Stimulated activated CD4-positive, alpha-beta T cell treated with anti-CD3 and anti-CD28 coated beads, Interleukin-4, amount 100 ng/mL, for 48 hours (primary cell): ENCODE data around the gene TMEM205.
"Not testable (repeated sequence)": the region's sequence is repeated elsewhere in the genome, so short reads cannot be mapped to it uniquely, and the experiment has no call there.

Experiments
- DNase-seq, 2 donors: peaks; one replicate each; pipeline ENCODE4 v3.0.0-alpha.2; 2020; ENCODE audit warnings: low read depth in 2 of 2

Gene TMEM205

GRCh38 chr19:11339254-11340098 lies 6.6 kb downstream of the TMEM205 start, which contains the start of gene RAB3D:
TSS of gene RAB3D (minus strand) at chr19:11339657. CDS start at chr19:11337399, 2,258 bp downstream.
- DNase-seq: peak; percentile 82 to 88

DNA sequence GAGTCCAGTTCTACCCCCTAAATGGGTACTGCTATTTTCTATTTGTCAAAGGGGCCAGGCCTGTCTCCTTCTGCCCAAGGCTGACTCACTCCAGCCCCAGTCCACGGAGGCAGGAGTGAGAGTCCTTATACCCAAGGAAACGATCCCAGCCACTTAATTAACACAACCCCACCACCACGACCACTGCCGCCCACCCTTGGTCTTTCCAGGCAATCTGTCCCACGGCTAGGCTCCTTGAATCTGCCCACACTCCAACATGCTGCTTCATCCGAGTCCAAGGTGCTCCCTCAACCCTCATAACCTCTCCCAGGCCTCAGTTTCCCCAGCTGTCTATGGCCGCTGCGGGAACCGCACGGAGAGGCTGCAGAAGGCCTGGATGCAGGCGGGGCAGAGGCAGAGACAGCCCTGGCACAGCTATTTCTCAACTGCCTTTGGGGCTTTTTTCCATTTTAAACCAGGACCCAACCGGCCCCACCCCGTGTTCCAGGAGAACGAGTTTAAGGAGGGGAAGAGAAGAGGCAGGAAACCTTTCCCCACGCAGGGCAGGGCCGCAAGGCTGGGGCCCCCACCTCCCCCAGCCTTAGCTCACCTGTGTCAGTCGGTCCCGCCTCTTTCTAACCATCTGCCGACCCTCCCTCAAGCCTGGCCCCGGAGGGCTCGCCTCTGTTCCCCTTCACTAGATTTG lies 7.4 kb downstream of the TMEM205 start:
- no peak for DNase-seq

- DNase-seq: no peak
Measured at GRCh38 chr19:11338121-11338520, 7.9 kb downstream of the TMEM205 start.

GRCh38 chr19:11337080-11337479 lies 9.0 kb downstream of the TMEM205 start:
- no peak for DNase-seq

GRCh38 chr19:11335449-11336146 lies 10.5 kb downstream of the TMEM205 start:
- DNase-seq: no peak

DNA sequence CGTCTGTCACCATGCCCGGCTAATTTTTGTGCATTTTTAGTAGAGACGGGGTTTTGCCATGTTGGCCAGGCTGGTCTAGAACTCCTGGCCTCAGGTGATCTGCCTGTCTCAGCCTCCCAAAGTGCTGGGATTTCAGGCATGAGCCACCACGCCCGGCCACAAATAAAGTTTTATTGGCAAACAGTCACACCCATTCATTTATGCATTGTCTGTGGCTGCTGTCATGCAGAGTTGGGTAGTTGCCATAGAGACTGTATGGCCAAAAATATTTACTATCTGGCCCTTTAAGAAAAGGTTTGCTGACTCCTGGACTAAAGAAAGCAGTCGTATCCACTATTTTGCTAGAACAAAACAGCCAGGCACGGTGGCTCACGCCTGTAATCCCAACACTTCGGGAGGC lies 12.2 kb downstream of the TMEM205 start:
- not testable (repeated sequence) for DNase-seq

DNA sequence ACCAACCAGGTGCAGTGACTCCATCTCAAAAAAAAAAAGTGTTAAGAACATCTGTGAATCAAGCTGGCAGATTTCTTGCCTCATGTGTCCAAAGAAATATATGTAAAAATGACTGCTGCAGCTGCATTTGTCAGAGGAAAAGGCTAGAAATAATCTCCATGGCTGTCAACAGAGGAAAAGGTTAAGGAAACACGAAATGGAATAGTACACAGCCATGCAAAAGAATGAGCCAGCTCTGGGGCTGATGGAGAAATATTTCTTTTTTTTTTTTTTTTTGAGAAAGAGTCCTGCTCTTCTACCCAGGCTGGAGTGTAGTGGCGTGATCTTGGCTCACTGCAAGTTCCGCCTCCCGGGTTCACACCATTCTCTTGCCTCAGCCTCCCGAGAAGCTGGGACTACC lies 13.2 kb downstream of the TMEM205 start:
- DNase-seq: no peak

DNA sequence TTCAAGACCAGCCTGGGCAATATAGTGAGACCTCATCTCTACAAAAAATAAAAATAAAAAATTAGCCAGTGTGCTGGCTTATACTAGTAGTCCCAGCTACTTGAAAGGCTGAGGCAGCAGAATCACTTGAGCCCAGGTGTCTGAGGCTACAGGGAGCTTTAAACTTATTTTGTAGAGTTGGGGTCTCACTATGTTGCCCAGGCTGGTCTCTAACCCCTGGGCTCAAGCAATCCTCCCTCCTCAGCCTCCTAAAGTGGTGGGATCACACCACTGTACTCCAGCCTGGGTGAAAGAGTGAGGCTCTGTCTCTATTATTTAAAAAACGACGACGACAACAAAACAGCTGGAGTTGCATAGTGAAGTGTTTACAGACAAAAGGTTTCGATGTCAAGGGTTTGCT lies 14.6 kb downstream of the TMEM205 start:
- DNase-seq: no peak

DNA sequence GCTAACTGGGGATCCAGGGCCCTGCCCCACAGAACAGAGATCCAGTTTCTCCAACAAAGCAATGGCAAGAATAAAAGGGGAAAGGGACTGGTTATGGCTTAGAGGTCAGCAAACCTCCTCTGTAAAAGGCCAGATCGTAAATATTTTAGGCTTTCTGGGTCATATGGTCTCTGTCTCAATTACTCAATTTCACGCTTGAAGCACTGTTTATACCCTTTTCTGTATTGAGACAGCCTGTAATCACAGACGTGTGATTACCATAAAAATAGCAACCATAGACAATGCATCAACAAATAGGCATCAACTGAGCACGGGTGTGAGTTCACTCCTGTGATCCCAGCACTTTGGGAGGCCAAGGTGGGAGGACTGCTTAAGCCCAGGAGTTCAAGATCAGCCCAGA lies 15.9 kb downstream of the TMEM205 start:
- no peak for DNase-seq

- DNase-seq: no peak
Measured at GRCh38 chr19:11325544-11325943, 20.5 kb downstream of the TMEM205 start.

- DNase-seq: no peak
Measured at GRCh38 chr19:11324748-11325389, 21.2 kb downstream of the TMEM205 start.

DNA sequence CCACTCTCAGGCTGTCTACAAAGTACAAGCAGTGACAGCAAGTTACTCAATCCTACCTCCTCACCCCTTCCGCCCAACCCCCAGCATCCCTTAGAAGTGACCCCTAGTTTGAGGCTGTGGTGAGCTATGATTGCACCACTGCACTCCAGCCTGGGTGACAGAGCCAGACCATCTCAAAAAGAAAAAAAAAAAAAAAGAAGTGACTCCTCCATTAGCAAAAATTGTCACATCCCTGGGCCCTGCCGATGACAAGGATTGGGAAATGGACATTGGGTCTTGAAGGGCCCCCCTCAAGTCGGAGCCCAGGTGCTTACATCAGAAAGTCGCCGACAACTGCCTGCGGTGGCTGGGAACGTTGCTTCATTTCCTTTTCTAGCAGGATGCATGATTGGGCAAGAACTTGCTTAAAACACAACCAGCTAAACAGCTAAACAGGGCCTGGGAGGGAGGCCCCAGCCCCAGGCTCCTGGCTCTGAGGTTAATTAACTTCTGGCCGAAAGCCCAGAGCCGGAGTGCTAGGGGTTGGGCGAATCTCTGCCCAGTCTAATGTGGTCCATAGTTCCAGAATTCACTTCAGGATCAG lies 21.9 kb downstream of the TMEM205 start:
- no peak for DNase-seq

- no peak for DNase-seq
Measured at GRCh38 chr19:11323601-11324078, 22.4 kb downstream of the TMEM205 start.

- DNase-seq: no peak
Measured at GRCh38 chr19:11322269-11323024, 23.6 kb downstream of the TMEM205 start.

- no peak for DNase-seq
Measured at GRCh38 chr19:11321191-11322126, 24.6 kb downstream of the TMEM205 start.

- DNase-seq: not testable (repeated sequence)
Measured at GRCh38 chr19:11320278-11320995, 25.6 kb downstream of the TMEM205 start.

GRCh38 chr19:11306337-11306736 lies 39.7 kb downstream of the TMEM205 start:
- DNase-seq: no peak

- DNase-seq: no peak
Measured at GRCh38 chr19:11304936-11305335, 41.1 kb downstream of the TMEM205 start.

DNA sequence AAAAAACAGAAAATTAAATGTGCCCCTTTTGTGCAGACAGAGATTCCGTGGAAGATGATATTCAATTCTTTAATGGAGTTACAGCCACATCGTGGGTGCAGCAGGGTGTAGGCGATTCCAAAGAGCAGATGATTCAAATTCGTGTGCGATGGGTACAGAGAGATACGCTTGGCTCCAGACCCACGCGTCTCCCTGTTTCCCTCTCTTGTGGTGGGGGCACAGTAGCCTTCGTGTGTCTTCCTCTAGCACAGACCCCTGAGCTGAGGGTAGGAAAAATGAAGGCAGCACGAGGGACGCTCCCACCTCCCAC lies 45.3 kb downstream of the TMEM205 start:
- DNase-seq: no peak
